GF-D8 (cell line): ENCODE data around the gene STIM1.
"Not testable (repeated sequence)": the region's sequence is repeated elsewhere in the genome, so short reads cannot be mapped to it uniquely, and the experiment has no call there.

Source experiments
- DNase-seq: peaks from one replicate; lab custom pipeline; 2025; lab: John Stamatoyannopoulos, UW

STIM1 gene

GRCh38 chr11:3885855-3886254, 30.4 kb downstream of the STIM1 start:
- no peak for DNase-seq

- peak; percentile 16 for DNase-seq
These were observed 31.5 kb downstream of the STIM1 start for GRCh38 chr11:3886985-3887384.

DNA sequence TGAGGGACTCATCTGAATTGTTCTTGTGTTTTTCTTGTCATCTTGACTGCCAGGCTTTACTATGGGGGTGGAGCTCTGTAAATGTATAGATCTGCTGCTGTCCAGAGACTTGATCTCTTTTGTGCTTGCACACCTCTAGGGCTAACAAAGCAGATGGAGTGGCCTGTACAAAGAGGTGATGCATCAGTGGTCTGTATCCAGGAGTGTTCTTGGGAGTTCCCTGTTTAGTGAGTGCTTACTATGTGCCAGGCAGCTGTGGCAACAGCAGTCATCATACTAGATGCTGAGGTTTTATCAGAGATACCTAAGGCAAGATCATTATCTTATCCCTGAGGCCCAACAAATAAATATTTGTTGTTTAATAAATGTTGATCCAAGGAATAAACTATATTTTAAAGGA, 33.4 kb downstream of the STIM1 start:
- DNase-seq: no peak

- DNase-seq: no peak
These were observed 34.5 kb downstream of the STIM1 start for GRCh38 chr11:3890014-3890413.

DNA sequence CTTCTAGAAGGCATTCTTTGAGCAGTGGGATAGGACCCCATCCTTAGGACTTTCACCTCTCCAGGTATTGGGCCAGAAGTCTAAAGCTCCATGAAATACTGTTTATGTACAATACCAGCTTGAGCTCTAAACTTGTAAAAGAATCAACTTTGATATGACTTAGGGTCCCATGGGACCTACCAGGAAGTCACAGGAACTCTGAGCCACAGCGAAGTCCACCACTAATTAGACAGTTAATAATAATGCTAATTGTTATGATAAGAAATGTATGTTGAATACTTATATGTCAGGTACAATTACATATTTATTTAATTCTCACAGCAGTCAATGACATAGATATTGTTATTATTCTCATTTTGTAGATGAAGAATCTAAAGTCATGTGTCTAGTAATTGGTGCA, 35.3 kb downstream of the STIM1 start:
- DNase-seq: no peak

GRCh38 chr11:3891751-3892150, 36.3 kb downstream of the STIM1 start:
- no peak for DNase-seq

- no peak for DNase-seq
These were observed 36.7 kb downstream of the STIM1 start for GRCh38 chr11:3892156-3892555.

- DNase-seq: no peak
These were observed 37.8 kb downstream of the STIM1 start for GRCh38 chr11:3893311-3893710.

DNA sequence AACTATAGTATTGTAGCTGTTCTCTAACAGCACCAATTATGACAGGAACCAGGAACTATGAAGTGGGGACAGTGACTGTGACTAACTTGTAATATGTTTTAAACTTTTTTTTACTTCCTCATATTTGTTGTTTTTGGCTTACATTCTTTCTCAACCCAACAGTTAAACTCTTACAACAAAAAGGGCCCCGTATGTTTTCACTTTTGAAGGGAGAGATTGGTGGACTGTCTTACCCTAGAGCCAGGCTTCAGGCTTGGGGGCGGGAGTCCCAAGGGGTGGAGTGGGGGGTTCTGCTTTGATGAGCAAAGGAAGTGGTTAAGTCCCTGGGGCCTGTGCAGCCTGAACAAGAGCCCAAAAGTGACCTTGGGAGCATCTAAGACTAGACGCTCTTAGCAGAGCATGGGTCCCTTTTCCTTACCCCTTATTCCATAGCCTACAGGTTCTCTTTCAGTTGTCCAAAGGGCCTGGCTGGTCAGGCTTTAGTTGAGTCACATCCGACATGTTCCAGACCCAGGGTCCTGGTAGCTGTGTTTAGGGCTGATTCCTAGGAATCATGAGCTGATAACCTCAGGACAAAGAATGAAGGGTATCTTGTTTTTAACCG, 38.8 kb downstream of the STIM1 start:
- DNase-seq: peak; percentile 82

- no peak for DNase-seq
These were observed 41.2 kb downstream of the STIM1 start for GRCh38 chr11:3896644-3897043.

GRCh38 chr11:3900230-3900629, 44.8 kb downstream of the STIM1 start:
- not testable (repeated sequence) for DNase-seq

GRCh38 chr11:3901249-3902025, 46.0 kb downstream of the STIM1 start:
- no peak for DNase-seq

DNA sequence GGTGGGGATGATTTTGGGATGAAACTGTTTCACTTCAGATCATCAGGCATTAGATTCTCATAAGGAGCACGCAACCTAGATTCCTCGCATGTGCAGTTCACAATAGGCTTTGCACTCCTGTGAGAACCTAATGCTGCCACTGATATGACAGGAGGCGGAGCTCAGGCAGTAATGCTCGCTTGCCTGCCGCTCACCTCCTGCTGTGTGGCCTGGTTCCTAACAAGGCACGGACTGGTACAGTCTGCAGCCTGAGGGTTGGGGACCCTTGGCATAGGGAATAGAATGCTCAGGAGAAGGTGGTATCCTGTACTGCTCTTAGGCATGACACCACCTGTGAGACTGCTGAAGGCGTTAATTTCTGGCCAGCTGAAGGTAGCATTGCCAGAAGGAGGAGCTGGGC, 47.0 kb downstream of the STIM1 start:
- no peak for DNase-seq

- DNase-seq: no peak
These were observed 47.9 kb downstream of the STIM1 start for GRCh38 chr11:3903207-3903896.

- no peak for DNase-seq
These were observed 48.8 kb downstream of the STIM1 start for GRCh38 chr11:3904228-3904627.

GRCh38 chr11:3905080-3905953, 49.9 kb downstream of the STIM1 start:
- DNase-seq: peak; percentile 27

GRCh38 chr11:3906166-3906565, 50.7 kb downstream of the STIM1 start:
- no peak for DNase-seq

GRCh38 chr11:3907590-3907989, 52.1 kb downstream of the STIM1 start:
- no peak for DNase-seq

DNA sequence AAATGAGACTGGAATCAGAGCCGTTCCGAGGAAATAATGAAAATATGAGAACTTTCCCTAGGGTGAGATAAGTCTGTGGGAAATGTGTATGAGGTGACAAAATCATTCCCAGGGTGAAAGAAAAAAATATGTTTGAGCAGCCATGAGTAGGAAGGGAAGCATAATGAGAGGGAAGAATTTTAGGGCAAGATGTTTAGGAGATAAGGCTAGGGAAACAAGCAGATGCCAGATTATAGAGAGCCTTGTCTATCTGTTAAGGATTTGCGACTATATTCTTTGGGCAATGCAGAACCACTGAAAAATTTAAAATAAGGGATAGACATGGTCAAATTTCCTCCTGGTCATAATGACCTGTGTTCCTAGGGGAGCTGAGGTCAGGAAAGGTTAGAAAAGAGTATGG, 54.4 kb downstream of the STIM1 start:
- DNase-seq: no peak

GRCh38 chr11:3911908-3912505, 56.5 kb downstream of the STIM1 start:
- no peak for DNase-seq

DNA sequence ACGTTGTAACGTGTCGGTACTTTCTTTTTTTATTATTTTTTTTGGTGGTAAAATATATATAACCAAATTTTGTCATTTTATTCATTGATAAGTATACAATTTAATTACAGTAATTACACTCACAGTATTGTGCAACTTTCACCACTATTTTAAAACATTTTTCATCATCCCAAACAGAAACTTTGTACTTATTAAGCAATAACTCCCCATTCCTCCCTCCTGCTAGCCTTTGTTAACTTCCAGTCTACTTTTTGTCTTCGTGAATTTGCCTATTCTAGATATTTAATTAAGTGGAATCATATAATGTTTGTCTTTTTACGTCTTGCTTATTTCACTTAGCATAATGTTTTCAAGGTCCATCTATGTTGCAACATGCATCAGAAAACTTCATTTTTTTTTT, 58.5 kb downstream of the STIM1 start:
- no peak for DNase-seq

DNA sequence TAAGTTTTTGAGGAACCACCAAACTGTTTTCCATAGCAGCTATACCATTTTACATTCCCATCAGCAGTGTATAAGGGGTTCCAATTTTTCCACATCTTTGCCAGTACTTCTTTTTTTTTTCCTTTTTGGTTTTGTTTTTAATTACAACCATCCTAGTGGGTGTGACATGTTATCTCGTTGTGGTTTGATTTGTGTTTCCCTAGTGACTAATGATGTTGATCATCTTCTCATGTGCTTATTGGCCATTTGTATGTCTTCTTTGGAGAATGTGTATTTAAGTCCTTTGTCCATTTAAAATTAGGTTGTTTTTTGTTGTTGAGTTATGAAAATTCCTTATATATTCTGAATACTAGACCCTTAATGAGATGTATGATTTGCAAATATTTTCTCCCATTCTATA, 59.3 kb downstream of the STIM1 start:
- no peak for DNase-seq
